HG03520 (cell line): ENCODE results near the gene MESP2.

Experiments
- ATAC-seq: cut with Tn5 transposase; IDR thresholded peaks from one replicate; pipeline ENCODE4 v1.9.1; 2021; ENCODE audit warnings: mild to moderate bottlenecking, moderate library complexity; ENCODE audit not compliant: unreplicated experiment

The MESP2 gene

DNA sequence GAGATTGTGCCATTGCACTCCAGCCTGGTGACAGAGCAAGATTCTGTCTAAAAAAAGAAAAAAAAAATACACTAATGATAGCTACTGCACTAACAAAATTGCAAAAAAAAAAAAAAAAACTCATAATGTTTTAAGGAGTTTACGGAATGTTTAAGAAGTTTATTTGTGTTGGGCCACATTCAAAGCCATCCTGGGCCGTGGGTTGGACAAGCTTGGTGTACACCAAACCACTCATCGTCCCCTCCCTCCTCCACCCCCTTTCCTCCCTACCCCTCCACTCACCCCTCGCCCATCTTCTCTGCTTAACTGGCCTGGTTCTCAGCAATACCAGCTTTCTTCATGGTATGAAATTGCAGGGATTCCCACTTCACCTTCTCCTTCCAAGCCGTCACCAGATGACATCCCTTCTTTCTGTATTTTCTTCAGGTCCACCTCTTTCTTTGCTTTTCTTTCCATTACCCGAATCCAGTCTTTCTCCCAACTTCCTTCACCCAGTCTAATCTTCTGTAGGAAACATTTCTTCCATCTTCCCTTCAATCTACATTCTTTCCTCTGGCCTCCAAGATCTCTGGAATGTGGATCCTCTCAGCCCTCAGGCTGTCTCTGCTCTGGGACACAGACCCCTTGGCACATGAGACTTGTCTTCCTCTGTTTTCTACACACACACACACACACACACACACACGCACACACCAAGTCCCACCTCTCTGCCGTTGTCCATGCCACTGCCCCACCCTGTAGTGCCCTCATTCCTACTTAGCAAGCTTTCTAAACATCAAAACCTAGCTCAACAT lies 21.6 kb upstream of the MESP2 start:
- no peak for ATAC-seq

DNA sequence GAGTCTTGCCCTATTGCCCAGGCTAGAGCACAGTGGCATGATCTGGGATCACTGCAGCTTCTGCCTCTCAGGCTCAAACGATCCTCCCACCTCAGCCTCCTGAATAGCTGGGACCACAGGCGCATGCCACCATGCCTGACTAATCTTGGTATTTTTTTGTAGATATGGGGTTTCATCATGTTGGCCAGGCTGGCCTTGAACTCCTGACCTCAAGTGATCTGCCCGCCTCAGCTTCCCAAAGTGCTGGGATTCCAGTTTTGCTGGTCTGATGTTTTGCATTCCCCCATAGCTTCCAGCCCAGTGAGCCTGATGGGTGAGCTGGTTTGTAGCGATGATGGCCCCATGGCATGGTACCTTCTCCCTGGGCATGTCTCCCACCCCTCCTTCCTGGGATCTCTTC lies 20.4 kb upstream of the MESP2 start:
- ATAC-seq: no peak

DNA sequence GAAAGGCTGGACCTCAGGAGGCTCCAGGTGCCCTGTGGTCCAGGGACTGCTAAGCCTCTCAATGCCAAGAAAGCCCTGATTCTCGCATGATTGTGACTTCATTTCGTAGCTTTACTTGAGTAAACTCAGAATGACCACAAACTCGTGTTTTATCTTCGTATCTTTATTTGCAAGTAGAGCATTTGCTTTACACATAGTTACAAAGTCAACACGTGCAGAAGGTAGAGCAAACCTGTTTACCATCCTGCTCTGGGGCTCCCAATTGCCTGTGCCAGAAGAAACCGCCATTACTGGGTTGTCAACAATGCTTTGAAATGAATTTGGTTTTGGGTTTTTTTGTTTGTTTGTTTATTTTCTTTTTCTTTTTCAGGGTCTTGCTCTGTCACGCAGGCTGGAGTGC lies 19.2 kb upstream of the MESP2 start:
- ATAC-seq: no peak

DNA sequence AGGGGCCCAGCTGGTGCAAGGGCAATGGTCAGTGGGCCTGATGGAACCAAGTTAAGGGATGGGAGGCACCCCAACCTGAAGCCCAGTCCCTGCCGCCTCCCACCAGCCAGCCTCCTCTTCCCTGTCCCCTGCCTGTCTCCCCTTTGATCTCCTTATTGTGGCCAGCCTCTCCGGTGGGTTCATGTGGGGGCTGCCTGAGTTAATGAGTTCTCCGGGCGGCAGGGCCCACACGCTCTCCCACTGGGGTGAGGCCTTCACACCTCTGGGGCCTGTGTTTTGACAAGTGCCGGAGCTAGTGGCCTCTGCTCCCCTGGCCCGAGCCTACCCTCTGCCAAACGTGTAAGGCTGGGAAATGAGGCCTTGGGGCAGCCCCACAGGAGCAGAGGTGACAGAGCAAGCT lies 17.8 kb upstream of the MESP2 start:
- ATAC-seq: no peak

DNA sequence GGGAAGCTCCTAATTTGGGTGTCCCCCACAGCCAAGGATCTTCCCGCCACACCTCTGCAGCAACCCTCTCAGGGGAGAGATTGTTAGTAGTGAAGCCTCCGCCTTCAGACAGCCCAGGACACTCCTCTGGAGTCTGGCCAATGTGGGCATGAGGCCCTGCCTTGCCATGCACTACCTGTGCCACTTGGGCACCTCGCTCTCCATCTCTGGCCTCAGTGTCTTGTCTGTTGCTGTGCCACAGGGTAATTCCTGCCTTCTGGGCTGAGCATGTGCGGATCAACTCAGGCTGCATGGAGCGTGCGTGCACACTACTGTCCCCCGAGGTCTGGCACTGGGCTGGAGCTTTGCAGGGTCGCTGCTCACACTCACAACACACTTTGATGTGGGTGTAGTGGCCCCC lies 17.2 kb upstream of the MESP2 start:
- ATAC-seq: no peak

DNA sequence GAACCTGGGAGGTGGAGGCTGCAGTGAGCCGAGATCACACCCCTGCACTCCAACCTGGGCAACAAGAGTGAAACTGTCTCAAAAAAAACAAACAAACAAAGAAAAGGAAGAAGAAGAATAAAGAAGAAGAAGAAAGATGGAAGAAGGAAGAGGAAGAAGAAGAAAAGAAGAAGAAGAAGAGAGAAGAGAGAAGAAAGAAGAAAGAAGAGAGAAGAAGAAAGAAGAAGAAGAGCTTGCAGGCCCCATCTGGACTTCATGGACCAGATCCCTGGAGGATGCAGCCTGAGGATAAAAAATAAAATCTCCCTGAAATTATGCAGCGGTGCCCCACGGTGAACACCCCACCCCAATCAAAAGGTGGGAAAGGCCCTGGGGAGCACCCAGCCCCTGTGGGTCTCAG lies 16.3 kb upstream of the MESP2 start:
- no peak for ATAC-seq

DNA sequence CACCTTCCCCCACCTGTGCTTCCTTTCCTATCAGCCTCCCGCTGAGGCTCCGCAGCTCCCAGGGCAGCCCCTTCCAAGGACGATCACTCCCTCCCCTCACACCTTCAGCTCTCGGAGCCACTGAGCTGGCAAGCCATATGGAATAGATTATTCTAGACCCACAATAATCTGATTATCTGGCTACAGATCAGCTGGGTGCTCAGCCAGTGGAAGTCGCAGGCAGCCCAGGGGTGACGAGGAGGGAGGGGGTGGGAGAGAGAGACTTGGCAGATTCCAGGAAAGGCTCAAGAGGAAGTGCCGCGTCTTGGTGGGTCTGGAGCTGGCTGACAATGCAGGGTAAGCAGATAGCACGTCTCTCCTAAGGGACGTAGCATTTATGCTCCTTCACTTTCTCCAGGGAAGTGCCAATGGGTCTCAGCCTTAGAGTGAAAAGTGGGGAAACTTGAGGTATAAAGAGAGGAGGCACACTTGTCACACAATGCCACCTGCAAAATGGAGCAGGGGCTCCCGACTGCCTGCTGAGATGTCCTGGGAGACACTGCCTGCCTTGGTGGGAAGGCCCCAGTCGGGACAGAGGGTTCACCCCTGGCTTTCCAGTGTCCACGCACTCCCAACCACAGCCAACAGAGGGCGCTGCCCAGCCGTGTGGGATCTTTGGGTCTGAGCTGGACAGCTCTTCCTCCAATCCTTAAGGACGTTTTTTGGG lies 15.7 kb upstream of the MESP2 start:
- peak; percentile 56 for ATAC-seq

DNA sequence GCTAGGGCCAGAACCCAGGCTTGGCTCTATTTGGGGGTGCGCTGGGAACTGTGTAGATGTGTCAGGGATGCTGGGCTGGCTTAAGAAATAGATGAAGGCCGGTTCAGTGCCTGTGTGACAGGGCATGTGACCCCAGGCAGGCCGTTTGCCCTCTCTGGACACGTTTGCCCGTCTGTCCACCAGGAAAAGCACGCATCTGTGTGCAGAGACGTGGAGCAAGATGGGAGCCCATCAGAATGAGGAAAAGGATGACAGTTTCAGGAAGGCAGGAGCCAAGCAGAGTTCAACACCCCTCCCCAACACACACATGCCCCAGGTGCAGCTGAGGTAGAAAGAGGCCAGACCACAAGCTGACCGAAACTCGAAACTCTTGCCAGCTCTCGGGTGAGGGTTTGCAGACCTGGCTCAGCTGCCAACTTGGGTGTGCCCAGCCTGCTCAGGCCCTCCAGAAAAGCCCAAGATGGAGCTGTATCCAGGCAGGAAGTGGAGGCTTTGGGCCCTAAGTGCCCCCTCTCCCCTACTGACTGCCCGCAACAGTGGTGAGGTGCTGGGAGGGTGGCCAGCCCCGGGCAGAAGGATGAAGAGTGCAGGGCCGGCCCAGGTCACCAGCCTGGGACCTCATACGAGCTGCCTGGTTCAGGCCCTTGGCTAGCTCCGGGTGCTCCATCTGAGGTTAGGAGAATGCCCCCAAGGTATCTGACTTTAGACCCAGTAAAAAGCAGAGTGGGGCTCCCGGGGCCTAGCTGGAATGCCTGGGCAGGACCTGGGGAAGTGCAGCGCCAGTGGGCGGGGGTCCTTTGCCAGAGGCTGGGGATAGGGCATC lies 14.9 kb upstream of the MESP2 start:
- ATAC-seq: no peak

DNA sequence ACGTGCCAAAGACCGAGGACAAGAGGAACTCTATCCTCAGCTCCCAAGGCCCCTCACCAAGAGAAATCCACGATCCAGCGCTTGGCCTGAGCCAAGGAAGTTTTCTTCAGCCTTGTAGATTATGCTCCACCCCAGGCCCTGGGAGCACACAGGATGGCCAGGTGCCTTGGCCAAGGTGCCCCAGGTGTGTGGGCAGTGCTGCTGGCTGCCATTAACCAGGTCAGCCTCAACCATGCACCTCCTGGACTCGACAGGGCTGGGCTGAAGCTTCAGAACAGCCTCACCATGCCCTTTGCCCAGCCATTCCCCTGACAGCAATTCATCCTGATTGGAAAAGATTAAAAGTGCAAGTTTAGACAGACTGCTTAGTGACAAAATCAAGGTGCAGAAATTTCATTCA lies 14.2 kb upstream of the MESP2 start:
- ATAC-seq: no peak

DNA sequence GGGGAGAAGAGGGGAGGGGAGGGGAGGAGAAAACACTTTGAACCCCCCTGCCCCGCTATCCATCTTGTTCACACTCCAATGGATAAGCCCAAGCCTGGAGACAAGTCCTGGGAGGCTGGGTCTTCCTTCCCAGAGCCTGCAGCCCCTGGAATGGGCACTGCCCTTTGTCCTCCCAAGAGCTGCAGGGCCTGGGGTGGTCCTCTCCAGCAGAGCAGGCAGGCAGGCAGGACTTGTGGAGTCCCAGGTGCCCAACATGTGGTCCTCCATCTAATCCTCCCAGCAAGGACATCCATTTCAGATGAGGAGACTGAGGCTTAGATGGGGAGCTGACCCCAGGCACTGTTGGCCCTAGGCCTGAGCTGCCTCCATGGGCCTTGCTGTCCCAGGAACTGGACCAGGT lies 10.4 kb upstream of the MESP2 start:
- ATAC-seq: no peak

DNA sequence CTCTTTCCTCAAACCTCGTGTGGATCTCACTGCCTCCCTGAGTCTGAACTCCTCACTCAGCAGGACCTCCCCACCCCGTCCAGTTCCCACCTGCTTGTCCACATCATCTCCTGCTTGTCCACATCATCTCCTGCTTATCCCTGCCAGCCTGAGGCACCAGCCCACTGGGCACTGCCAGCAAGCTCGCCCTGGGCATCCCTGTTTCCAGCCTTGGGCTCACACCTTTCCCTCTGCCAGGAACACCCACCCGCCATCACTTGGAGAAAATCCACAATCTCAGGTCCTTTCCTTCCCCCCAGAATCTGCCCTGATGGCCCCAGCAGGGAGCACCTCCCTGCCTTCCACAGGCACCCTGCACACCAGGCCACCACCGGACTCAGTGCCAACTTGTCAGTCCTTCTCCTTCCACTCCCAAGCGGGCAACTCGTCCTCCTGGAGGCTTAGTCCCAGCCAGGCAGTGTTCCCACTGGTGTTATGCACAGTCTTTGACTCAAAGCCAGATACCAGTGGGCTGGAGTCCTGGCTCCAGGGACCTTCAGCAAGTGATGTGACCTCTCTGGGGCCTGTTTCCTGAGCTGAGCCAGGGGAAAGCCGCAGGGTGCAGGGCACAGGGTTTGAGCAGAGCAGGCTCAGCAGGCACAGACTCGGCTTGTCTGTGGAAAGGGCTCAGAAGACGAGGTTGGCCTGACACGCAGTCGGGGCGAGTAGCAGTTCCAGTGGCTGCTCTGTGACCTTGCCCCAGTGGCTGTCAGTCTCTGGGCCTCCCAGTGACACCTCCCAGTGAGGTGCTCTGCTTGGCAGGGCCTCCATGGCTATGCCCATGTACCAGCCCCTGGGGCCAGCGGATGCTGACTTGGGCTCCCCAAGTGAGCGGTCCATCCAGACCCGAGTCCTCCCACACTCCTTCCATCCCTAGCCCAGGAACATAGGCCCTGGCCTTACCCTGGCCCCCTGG lies 9.5 kb upstream of the MESP2 start:
- no peak for ATAC-seq

DNA sequence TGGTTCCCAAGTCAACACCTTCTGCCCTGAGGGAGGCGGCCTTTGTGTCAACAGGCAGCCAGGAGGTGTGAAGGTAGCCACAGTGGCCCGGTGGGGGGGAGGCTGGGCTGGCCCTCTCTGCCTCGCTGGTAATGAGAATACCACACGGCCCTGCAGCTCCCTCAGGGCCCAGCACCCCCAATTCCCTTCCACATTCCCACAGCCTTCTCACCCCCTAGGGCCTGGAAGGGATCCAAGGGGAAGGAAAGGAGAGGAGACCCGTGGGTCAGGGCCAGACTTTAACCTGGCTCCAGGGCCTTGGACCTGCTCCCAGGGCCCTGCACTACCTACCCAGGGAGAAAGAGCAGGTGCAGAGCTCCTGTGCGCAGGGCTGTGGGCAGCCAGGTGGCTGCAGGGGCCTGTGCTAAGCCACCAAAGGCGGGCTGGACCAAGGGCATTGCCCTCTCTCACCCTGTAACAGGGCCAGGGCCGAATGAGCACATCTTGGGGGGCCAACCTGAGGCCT lies 8.7 kb upstream of the MESP2 start:
- ATAC-seq: no peak

DNA sequence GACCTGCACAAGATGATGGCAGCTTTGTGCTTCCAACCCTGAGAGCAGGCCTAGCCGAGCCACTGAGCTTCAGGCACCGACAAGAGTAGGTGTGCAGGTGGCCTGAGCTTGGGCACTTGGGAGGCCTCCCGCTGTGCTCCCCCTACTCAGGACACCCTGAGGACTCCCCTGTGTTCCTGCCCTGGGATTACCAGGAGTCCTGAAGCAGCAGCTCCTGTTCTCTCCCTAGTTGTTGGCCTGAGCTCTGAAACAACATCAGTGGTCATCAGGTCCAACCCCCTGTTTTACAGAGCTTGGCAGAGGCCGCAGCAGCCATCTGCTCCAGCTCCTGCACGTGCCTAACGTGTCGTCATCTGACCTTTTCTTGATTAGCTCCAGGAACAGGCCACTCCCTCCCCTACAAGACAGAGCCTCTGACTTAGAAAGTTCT lies 8.0 kb upstream of the MESP2 start:
- no peak for ATAC-seq

DNA sequence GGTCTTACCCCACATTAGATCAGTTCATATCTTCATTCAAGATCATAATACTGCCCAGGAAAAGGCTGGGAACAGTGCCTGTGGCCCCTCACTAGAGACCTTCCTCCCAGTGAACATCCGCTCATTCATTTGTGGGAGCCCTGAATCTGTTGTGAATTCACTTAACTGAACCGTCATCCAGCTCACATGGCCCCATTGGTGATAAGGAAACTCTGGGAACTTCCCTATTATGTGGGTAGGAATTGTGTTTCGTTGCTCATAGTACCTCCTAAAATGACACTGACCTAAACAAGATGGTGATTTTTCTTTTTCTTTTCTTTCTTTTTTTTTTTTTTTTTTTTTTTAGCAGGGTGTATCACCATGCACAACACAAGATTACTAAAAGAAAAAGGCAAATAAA lies 6.8 kb upstream of the MESP2 start:
- no peak for ATAC-seq

DNA sequence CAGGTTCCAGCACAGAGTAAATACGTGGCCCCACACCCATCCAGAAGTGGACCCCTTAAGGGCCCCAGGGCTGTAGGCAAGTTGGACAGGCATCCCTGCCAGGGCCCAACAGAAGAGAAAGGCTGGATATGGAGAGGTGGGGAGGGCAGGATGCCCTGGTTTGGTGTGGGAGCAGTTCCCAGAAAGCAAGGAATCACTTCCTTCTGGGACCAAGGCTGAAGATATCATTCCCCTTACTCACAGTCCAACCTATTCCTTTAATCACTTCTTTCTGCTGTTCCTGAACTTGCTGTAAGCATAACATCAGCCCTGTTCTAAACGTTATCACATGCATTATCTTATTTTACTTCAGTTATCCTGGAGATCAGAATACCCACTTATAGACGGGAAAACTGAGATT lies 6.1 kb upstream of the MESP2 start:
- no peak for ATAC-seq

DNA sequence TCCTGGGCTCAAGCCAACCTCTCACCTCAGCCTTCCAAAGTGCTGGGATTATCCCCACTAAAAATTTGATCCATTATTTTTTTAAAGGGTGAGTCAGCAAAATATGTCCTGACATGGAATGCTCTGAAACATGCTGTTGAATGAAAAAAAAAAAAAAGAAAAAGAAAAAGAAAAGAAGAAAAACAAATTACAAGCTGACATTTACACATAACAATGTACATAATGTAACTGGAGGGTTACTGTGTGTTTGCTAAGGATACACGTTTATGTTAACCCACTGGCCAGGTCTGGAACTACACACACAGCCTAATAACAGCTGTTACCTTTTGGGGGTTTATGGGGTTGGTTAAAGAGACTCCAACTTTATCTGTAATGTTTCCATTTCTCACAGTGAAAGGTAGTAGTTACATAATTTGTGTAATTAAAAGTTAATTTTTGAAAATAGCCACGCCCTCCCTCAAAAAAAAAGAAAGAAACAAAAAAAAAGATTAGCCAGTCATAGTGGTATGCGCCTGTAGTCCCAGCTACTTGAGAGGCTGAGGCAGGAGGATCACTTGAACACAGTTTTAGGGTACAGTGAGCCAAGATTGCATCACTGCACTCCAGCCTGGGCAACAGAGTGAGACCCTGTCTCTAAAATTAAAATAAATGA lies 3.1 kb upstream of the MESP2 start:
- no peak for ATAC-seq

DNA sequence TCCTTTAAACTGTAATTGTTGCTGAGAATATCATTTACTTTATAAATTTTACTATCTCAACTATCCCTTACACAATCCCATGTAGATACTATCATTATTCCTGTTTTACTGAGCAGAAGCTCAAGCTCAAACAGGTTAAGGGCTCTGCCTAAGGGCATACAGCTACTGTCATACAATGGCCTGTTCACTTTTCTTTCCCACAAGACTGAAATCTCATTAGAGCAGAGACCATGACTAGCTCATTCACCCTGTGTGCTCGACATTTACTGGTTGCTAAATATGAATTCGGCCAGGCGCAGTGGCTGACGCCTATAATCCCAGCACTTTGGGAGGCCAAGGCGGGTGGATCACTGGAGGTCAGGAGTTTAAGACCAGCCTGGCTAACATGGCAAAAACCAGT lies 1.6 kb upstream of the MESP2 start:
- no peak for ATAC-seq

DNA sequence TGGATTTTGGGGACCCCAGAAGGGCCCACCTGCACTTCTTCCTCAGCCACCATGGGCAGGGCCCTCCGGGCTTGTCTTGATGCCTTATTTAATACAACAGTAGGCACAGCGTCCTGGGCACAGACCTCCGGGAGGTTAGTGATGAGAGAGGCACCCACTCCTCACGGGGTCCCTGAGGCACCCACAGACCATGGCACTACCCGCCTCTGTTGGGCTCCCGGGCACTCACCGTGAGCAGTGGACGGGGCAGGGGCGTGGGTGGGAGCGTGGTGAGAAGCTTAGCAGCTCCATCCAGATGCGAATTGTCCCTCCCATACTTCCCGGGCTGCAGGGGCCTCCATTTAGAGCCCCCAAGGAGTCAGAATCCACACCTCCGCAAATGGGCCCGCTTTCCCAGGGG lies 317 bp upstream of the MESP2 start:
- ATAC-seq: no peak

DNA sequence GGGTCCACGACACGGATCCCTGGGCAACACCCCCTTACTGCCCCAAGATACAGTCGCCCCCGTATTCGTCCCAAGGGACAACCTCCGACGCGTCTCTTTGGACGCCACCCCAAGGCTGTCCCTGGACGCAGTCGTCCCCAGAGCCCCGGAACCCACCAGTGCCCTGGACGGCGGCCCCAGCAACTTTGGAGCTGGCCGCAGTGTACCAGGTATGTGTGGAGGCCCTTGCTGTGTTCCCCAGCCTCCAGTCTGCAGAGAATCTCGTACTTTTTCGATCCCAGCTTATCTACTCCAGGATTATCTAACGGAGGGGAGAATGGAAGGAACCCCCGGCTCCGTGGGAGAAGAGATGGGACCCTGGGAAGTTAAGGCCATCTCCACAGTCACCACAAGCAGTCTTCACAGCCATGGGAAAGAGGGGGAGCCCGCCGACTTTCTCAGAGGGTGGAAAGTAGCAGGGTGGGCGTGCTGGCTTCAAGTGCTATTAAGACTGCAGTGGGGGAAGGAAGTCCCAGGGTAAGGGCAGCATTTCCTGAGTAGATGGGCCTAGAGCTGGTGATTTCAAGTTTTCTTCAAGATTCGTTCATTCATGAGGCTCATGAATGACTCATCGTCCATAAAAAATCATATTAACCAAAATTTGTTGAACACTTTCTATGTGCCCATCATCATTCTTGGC lies 1.1 kb downstream of the MESP2 start:
- no peak for ATAC-seq
